H9 (cell line): ENCODE results near the gene SDR9C7. TPM values are rescaled to one million over a fixed set of nuclear protein-coding genes. Genes with fewer than 3 reads are reported as not detected.

Source experiments
- DNase-seq: peaks from one replicate; pipeline ENCODE4 v3.0.0-alpha.2; 2017
- H2AFZ ChIP-seq: one replicate; pipeline ENCODE4 v1.6.1; 2013; ENCODE audit warnings: mild to moderate bottlenecking, low read length, control low read depth, moderate library complexity
- H2AK5ac ChIP-seq: 2 replicates; pipeline ENCODE4 v1.6.1; 2013; ENCODE audit warnings: low read length, control low read depth, mixed read lengths; ENCODE audit not compliant: insufficient read length
- H2BK120ac ChIP-seq: one replicate; pipeline ENCODE4 v1.6.1; 2013; ENCODE audit warnings: low read depth, mild to moderate bottlenecking, low read length, control low read depth, inconsistent platforms; ENCODE audit not compliant: poor library complexity, severe bottlenecking
- H2BK12ac ChIP-seq: 2 replicates; pipeline ENCODE4 v1.6.1; 2013; ENCODE audit warnings: low read length, control low read depth, mixed read lengths, low read depth; ENCODE audit not compliant: insufficient read length
- H2BK15ac ChIP-seq: 2 replicates; pipeline ENCODE4 v1.6.1; 2013; ENCODE audit warnings: low read depth, low read length, control low read depth
- H2BK20ac ChIP-seq: one replicate; pipeline ENCODE4 v1.6.1; 2013; ENCODE audit warnings: low read depth, mild to moderate bottlenecking, low read length, control low read depth, inconsistent platforms; ENCODE audit not compliant: poor library complexity, severe bottlenecking
- H2BK5ac ChIP-seq: 2 replicates; pipeline ENCODE4 v1.6.1; 2013; ENCODE audit warnings: low read length, control low read depth, mixed read lengths; ENCODE audit not compliant: insufficient read length
- H3K14ac ChIP-seq: 2 replicates; pipeline ENCODE4 v1.6.1; 2013; ENCODE audit warnings: low read length, control low read depth; ENCODE audit not compliant: insufficient read depth
- H3K18ac ChIP-seq: 2 replicates; pipeline ENCODE4 v1.6.1; 2013; ENCODE audit warnings: low read depth, mild to moderate bottlenecking, mixed read lengths, low read length, control low read depth; ENCODE audit not compliant: insufficient read length
- H3K23ac ChIP-seq: 2 replicates; pipeline ENCODE4 v1.6.1; 2013; ENCODE audit warnings: low read length, control low read depth, mixed read lengths, low read depth; ENCODE audit not compliant: insufficient read length
- H3K23me2 ChIP-seq: 2 replicates; pipeline ENCODE4 v1.6.1; 2013; ENCODE audit warnings: low read depth, mild to moderate bottlenecking, mixed read lengths, low read length, control low read depth; ENCODE audit not compliant: insufficient read length, poor library complexity, severe bottlenecking
- H3K27ac ChIP-seq: 2 replicates; pipeline ENCODE4 v1.5.1; 2013; ENCODE audit warnings: low read length, control low read depth, mixed read lengths, low read depth; ENCODE audit not compliant: insufficient read length
- H3K27me3 ChIP-seq: 2 replicates; pipeline ENCODE4 v1.6.1; 2013; ENCODE audit warnings: low read length, control low read depth, inconsistent platforms; ENCODE audit not compliant: insufficient read depth
- H3K4ac ChIP-seq: 2 replicates; pipeline ENCODE4 v1.6.1; 2013; ENCODE audit warnings: low read depth, mild to moderate bottlenecking, control low read depth, inconsistent platforms, low read length, moderate library complexity
- H3K4me1 ChIP-seq: 2 replicates; pipeline ENCODE4 v1.6.1; 2013; ENCODE audit warnings: low read length, control low read depth, inconsistent platforms; ENCODE audit not compliant: insufficient read depth
- H3K4me2 ChIP-seq: 2 replicates; pipeline ENCODE4 v1.6.1; 2013; ENCODE audit warnings: low read length, control low read depth, mixed read lengths; ENCODE audit not compliant: insufficient read length, insufficient read depth
- H3K56ac ChIP-seq: 2 replicates; pipeline ENCODE4 v1.6.1; 2013; ENCODE audit warnings: low read depth, mild to moderate bottlenecking, mixed read lengths, low read length, control low read depth; ENCODE audit not compliant: insufficient read length
- H3K79me1 ChIP-seq: 2 replicates; pipeline ENCODE4 v1.6.1; 2013; ENCODE audit warnings: low read depth, mild to moderate bottlenecking, moderate library complexity, low read length, control low read depth, inconsistent platforms; ENCODE audit not compliant: insufficient read depth, poor library complexity, severe bottlenecking
- H3K79me2 ChIP-seq: 2 replicates; pipeline ENCODE4 v1.6.1; 2013; ENCODE audit warnings: low read length, control low read depth, inconsistent platforms; ENCODE audit not compliant: insufficient read depth
- H3K9ac ChIP-seq: 2 replicates; pipeline ENCODE4 v1.6.1; 2013; ENCODE audit warnings: low read length, control low read depth, mixed read lengths; ENCODE audit not compliant: insufficient read length; ENCODE audit errors: extremely low read depth
- H3K9me3 ChIP-seq: one replicate; pipeline ENCODE4 v1.6.1; 2013; ENCODE audit warnings: low read depth, low read length, inconsistent platforms; ENCODE audit not compliant: control insufficient read depth
- H3T11ph ChIP-seq: one replicate; pipeline ENCODE4 v1.6.1; 2013; ENCODE audit warnings: mild to moderate bottlenecking, low read length, control low read depth, inconsistent platforms
- H4K20me1 ChIP-seq: one replicate; pipeline ENCODE4 v1.6.1; 2013; ENCODE audit not compliant: control insufficient read depth, insufficient read length, insufficient read depth
- H4K5ac ChIP-seq: 2 replicates; pipeline ENCODE4 v1.6.1; 2013; ENCODE audit warnings: low read depth, mild to moderate bottlenecking, mixed read lengths, low read length, control low read depth; ENCODE audit not compliant: insufficient read length
- H4K8ac ChIP-seq: replicated peaks from 2 replicates; pipeline ENCODE4 v1.6.1; 2013; ENCODE audit warnings: low read length, control low read depth, mixed read lengths, low read depth; ENCODE audit not compliant: insufficient read length
- H4K91ac ChIP-seq: 2 replicates; pipeline ENCODE4 v1.6.1; 2013; ENCODE audit warnings: low read depth, mild to moderate bottlenecking, moderate library complexity, mixed read lengths, low read length, control low read depth; ENCODE audit not compliant: insufficient read length
- H3K27ac Mint-ChIP-seq, 3 experiments: 2 replicates in 2 of 3; 3 replicates in 1 of 3; pipeline ENCODE4 v1.8.0; 2020 to 2021; ENCODE audit warnings: mixed read lengths in 3 of 3, mild to moderate bottlenecking in 1 of 3, moderate library complexity in 1 of 3
- H3K27me3 Mint-ChIP-seq: 2 replicates; pipeline ENCODE4 v1.8.0; 2021; ENCODE audit warnings: low read depth, mild to moderate bottlenecking, moderate library complexity, mixed read lengths
- H3K36me3 Mint-ChIP-seq, 3 experiments: 2 replicates in 2 of 3; 3 replicates in 1 of 3; pipeline ENCODE4 v1.8.0; 2020 to 2021; ENCODE audit warnings: low read depth in 3 of 3, mixed read lengths in 3 of 3; ENCODE audit not compliant: insufficient read depth in 1 of 3
- H3K4me1 Mint-ChIP-seq, 2 experiments: 2 replicates each; pipeline ENCODE4 v1.8.0; 2020; ENCODE audit warnings: mixed read lengths in 2 of 2
- H3K4me3 Mint-ChIP-seq, 2 experiments: 2 replicates in 1 of 2; 3 replicates in 1 of 2; pipeline ENCODE4 v1.8.0; 2020 to 2021; ENCODE audit warnings: mild to moderate bottlenecking in 2 of 2, mixed read lengths in 2 of 2, moderate library complexity in 1 of 2
- H3K9me3 Mint-ChIP-seq, 2 experiments: 2 replicates in 1 of 2; 3 replicates in 1 of 2; pipeline ENCODE4 v1.8.0; 2020; ENCODE audit warnings: mild to moderate bottlenecking in 2 of 2, mixed read lengths in 2 of 2, moderate library complexity in 1 of 2
- WGBS: extraction: QIAGEN DNeasy Blood & Tissue Kit; methylation state at CpG from one replicate; pipeline ENCODE4 v1.1.7; 2013; ENCODE audit warnings: missing lambda C conversion rate, low lambda C conversion rate, mixed read lengths; ENCODE audit not compliant: insufficient read length; ENCODE audit errors: extremely low coverage; 5-methylcytosine and 5-hydroxymethylcytosine counted together
- total RNA-seq: library from RNA; stranded (reverse); gene quantifications from 2 replicates; pipeline ENCODE4 v1.2.1, GENCODE V29; 2021
- TF ChIP-seq, protein P1 (sequence below): fragments of 200-600 bp; sonication (generic); conservative IDR thresholded peaks from 3 replicates; pipeline ENCODE4 v1.8.0; 2021; ENCODE audit warnings: antibody characterized with exemption, mild to moderate bottlenecking

SDR9C7 gene
- total RNA-seq, 1 experiment from 2014 or later, result not detected

- Mint-ChIP-seq H3K4me1 (no peaks in the 10 kb centered on the region), H3K4me3 (no peak overlapping the region), H3K27me3 (peaks cover 13% of the 10 kb centered on the region), H3K36me3 (peaks cover 0 to 4% (median 0%) of the 10 kb centered on the region in 3 experiments; a peak in 2 of 7 replicates), H3K9me3 (peaks cover 16 to 20% of the 10 kb centered on the region in 2 experiments), H3K27ac (no peak overlapping the region; a peak in 1 of 7 replicates)
- Histone ChIP-seq H3K27ac (no peak overlapping the region), H3K14ac (no peak overlapping the region), H2BK120ac (no peak overlapping the region), H3K9me3 (peaks cover 7% of the 10 kb centered on the region), H4K5ac (no peak overlapping the region), H3K4ac (no peak overlapping the region), H3T11ph (no peak overlapping the region), H2AFZ (no peak overlapping the region), H2BK5ac (no peak overlapping the region), H2BK12ac (no peak overlapping the region), H3K4me2 (no peak overlapping the region), H2BK20ac (no peak overlapping the region), H3K4me1 (no peaks in the 10 kb centered on the region), H3K23me2 (no peaks in the 10 kb centered on the region), H2AK5ac (no peak overlapping the region), H4K8ac (no peak overlapping the region), H3K56ac (no peak overlapping the region), H3K23ac (no peak overlapping the region), H3K18ac (no peak overlapping the region), H4K91ac (no peak overlapping the region), H3K27me3 (no peaks in the 10 kb centered on the region), H2BK15ac (no peak overlapping the region), H3K9ac (no peak overlapping the region), H4K20me1 (no peaks in the 10 kb centered on the region), H3K79me1 (no peaks in the 10 kb centered on the region), H3K79me2 (no peaks in the 10 kb centered on the region; the same call in 1 of the 2 replicates)
- no peak for DNase-seq
- whole genome bisulfite sequencing, result no CpG with 5 or more reads among the region's 1 CpG
- TF ChIP-seq, protein P1, sequence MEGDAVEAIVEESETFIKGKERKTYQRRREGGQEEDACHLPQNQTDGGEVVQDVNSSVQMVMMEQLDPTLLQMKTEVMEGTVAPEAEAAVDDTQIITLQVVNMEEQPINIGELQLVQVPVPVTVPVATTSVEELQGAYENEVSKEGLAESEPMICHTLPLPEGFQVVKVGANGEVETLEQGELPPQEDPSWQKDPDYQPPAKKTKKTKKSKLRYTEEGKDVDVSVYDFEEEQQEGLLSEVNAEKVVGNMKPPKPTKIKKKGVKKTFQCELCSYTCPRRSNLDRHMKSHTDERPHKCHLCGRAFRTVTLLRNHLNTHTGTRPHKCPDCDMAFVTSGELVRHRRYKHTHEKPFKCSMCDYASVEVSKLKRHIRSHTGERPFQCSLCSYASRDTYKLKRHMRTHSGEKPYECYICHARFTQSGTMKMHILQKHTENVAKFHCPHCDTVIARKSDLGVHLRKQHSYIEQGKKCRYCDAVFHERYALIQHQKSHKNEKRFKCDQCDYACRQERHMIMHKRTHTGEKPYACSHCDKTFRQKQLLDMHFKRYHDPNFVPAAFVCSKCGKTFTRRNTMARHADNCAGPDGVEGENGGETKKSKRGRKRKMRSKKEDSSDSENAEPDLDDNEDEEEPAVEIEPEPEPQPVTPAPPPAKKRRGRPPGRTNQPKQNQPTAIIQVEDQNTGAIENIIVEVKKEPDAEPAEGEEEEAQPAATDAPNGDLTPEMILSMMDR, result no peak
These were observed 19.1 kb upstream of the SDR9C7 start for GRCh38 chr12:56953314-56953713.
